Memory B cell (primary cell): ENCODE results near the gene VSIG8.

Source experiments
- ATAC-seq: fragments of 150-1000 bp; cut with Tn5 transposase; 2 replicates; pipeline ENCODE4 v1.10.0; 2021; ENCODE audit warnings: low read depth, mild to moderate bottlenecking, moderate library complexity
- DNase-seq, 2 donors: peaks; one replicate each; pipeline ENCODE4 v3.0.0; 2022; ENCODE audit warnings: low spot score in 2 of 2
- H3K27ac Mint-ChIP-seq: one replicate; pipeline ENCODE4 v1.8.0; 2022; ENCODE audit warnings: mild to moderate bottlenecking, moderate library complexity, mixed read lengths
- H3K27me3 Mint-ChIP-seq: one replicate; pipeline ENCODE4 v1.8.0; 2022; ENCODE audit warnings: mixed read lengths
- H3K36me3 Mint-ChIP-seq: one replicate; pipeline ENCODE4 v1.8.0; 2022; ENCODE audit warnings: mild to moderate bottlenecking, mixed read lengths
- H3K4me1 Mint-ChIP-seq: one replicate; pipeline ENCODE4 v1.8.0; 2022; ENCODE audit warnings: mixed read lengths
- H3K4me3 Mint-ChIP-seq: one replicate; pipeline ENCODE4 v1.8.0; 2022; ENCODE audit warnings: mild to moderate bottlenecking, moderate library complexity, mixed read lengths
- H3K9me3 Mint-ChIP-seq: one replicate; pipeline ENCODE4 v1.8.0; 2022; ENCODE audit warnings: mixed read lengths

VSIG8 gene

GRCh38 chr1:159825564-159825963 lies 36.9 kb downstream of the VSIG8 start:
- no peaks in the 10 kb centered on the region for H3K9me3 Mint-ChIP-seq
- no peak overlapping the region for H3K4me3 Mint-ChIP-seq
- peaks cover 12% of the 10 kb centered on the region for H3K4me1 Mint-ChIP-seq
- DNase-seq (no peak), ATAC-seq (no peak)
- H3K27me3 Mint-ChIP-seq: peaks cover 30% of the 10 kb centered on the region
- H3K36me3 Mint-ChIP-seq: no peaks in the 10 kb centered on the region
- H3K27ac Mint-ChIP-seq: no peak overlapping the region

- peaks cover 6% of the 10 kb centered on the region for H3K4me1 Mint-ChIP-seq
- H3K27ac Mint-ChIP-seq: no peak overlapping the region
- DNase-seq (no peak), ATAC-seq (no peak)
- no peaks in the 10 kb centered on the region for H3K9me3 Mint-ChIP-seq
- peaks cover 25% of the 10 kb centered on the region for H3K27me3 Mint-ChIP-seq
- no peaks in the 10 kb centered on the region for H3K36me3 Mint-ChIP-seq
- no peak overlapping the region for H3K4me3 Mint-ChIP-seq
Observed at GRCh38 chr1:159823406-159823805, 39.1 kb downstream of the VSIG8 start.

- Mint-ChIP-seq H3K27ac (no peak overlapping the region), H3K9me3 (no peaks in the 10 kb centered on the region), H3K4me3 (no peak overlapping the region), H3K27me3 (peaks cover 27% of the 10 kb centered on the region), H3K4me1 (peaks cover 5% of the 10 kb centered on the region), H3K36me3 (no peaks in the 10 kb centered on the region)
- DNase-seq: no peak
- ATAC-seq: no peak
Observed at GRCh38 chr1:159821171-159821867, 41.1 kb downstream of the VSIG8 start.

DNA sequence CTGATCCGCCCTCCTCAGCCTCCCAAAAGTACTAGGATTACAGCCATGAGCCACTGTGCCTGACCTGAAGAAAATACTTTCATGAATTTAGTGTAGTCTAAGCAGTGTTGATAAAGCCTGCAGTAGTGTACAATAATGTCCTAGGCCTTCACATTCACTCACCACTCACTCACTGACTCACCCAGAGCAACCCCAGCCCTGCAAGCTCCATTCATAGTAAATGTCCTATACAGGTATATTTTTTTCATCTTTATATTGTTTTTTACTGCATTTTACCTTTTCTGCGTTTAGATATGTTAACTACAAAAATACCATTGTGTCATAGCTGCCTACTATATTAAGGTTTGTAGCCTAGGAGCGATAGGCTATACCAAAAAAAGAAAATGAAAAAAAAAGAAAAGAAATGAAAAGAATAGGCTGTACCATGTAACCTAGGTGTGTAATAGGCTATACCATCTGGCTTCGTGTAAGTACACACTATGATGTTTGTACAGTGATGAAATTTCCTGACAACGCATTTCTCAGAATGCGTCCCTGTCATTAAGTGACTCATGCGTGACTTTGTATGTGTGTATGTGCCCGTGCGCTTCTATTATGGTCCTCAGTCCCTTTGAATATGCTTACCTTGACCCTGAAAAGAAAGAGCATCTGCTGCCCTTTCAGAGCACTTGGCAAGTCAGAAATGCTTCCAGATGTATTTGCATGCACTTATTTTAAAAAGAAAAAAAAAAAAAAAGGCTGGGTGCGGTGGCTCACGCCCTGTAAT lies 45.0 kb downstream of the VSIG8 start:
- Mint-ChIP-seq H3K27me3 (peaks cover 11% of the 10 kb centered on the region), H3K9me3 (no peaks in the 10 kb centered on the region), H3K27ac (no peak overlapping the region), H3K36me3 (no peaks in the 10 kb centered on the region), H3K4me1 (no peaks in the 10 kb centered on the region), H3K4me3 (no peak overlapping the region)
- DNase-seq (no peak), ATAC-seq (no peak)

DNA sequence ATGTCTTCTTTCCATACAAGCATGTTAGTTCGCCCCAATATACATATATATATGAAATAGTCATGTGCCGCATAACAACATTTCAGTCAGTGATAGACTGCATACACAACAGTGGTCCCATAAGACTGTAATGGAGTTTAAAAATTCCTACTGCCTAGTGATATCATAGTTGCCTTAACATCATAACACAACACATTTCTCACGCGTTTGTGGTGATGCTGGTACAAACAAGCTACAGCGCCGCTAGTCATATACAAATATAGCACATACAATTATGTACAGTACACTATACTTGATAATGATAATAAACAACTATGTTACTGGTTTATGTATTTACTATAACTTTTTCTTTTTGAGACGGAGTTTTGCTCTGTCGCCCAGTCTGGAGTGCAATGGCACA lies 46.5 kb downstream of the VSIG8 start:
- peaks cover 8% of the 10 kb centered on the region for H3K27me3 Mint-ChIP-seq
- no peaks in the 10 kb centered on the region for H3K4me1 Mint-ChIP-seq
- DNase-seq (no peak), ATAC-seq (no peak)
- no peak overlapping the region for H3K4me3 Mint-ChIP-seq
- H3K27ac Mint-ChIP-seq: no peak overlapping the region
- H3K9me3 Mint-ChIP-seq: no peaks in the 10 kb centered on the region
- no peaks in the 10 kb centered on the region for H3K36me3 Mint-ChIP-seq

DNA sequence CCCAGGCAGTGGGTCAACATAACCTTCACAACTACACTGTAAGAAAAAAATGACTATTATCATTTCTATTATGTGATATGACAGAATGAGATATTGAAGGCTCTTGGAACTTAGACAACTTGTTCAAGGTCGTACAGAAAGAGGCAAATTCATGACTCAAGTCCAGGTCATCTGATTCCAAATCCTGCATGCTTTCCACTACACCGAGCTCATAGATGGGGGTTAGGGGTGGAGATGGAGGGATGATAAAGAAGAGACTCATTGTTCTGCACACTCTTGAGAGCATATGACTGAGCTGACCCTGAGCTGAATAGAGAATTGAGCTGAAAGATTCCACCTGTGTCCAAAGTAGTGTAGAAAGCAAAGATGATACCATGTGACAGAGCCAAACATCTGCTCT lies 57.5 kb downstream of the VSIG8 start:
- Mint-ChIP-seq H3K27ac (no peak overlapping the region), H3K27me3 (peaks cover 36% of the 10 kb centered on the region), H3K4me1 (peaks cover 5% of the 10 kb centered on the region), H3K9me3 (no peaks in the 10 kb centered on the region), H3K4me3 (no peak overlapping the region), H3K36me3 (no peaks in the 10 kb centered on the region)
- no peak for ATAC-seq
- DNase-seq: no peak
